ENCODE results near the gene IL15.

Gene IL15

DNA sequence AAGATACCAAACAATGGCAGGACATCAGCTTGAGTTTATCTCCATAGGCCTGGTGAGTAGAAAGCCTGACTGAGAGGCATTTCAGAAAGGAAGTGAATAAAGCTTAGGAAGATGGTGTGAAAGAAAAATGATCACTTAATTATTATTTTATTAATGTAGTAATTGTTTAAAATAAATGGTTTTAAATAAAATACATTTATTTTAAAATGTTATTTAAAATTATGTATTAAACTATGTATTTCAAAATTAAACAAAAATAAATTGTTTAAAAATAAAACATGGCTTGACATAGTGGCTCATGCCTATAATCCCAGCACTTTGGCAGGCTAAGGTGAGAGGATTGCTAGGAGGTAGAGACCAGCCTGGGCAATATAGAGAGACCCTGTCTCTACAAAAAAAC, 145.8 kb downstream of the IL15 start:
- DNase-seq (ENCODE audit: low read depth): no peak

All from CMK (cell line).